Measurements from ENCODE around the gene TMEM161A. TPM values are rescaled to one million over a fixed set of nuclear protein-coding genes. Genes with fewer than 3 reads are reported as not detected.

TMEM161A gene
- total and polyA plus RNA-seq, 9 of the 15 experiments (the other 6 are each of a cell fraction or from before 2014, with no cell fraction given) = 0.63 to 92.3 (median 38.9) TPM

DNA sequence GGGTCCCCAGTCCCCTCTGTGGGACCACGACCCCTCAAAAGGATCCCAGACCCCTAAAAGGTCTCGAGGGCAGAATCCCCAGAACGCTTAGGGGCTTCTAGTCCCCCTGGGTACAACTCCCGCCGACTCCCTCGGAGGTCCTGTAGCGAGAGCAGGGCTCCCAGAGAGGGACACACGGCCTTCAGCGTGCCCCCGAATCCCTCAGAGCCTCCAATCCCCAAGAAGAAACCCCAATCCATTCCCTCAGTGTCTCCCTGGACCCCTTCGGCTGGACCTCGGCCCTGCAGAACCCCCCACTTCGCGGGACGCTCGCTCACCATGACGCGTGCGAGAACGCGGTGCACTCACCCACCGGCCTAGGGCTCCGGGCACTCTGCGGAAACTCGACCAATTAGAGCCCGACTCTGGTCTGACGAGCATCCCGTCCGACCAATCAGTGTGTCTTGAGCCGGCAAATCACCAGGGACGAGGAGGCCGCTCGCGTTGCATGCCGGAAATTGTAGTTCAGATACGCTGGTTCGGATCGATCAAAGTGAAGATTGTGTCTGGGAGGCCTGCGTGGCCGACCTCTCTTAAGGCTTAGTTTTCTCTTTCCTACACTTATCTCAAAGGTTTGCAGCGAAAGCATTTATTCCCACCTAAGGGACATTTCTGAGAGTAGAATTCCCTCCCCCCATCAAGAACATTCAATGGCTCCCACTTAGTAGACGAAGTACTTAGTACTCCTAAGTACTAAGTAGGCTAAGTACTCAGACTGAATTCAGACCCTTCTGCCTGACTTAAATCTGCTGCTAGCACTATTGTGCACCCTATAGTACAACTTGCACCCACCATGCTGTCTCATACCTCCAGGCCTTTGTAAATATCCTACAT, at the start of gene TMEM161A (continued):
- TF ChIP-seq ZBTB1 (CRISPR knock-in tag; IDR thresholded peaks at IDR 0.05; ENCODE audit: borderline replicate concordance, low read depth) (no peak; the same call in 1 of the 2 replicates), ZNF561 (CRISPR knock-in tag; conservative IDR thresholded peaks at IDR 0.05) (no peak), STAG1 (CRISPR knock-in tag; IDR thresholded peaks at IDR 0.05; ENCODE audit: borderline replicate concordance) (no peak), COPS2 (conservative IDR thresholded peaks at IDR 0.05) (no peak), BRD4 (IDR thresholded peaks at IDR 0.05) (peak; percentile 77; the same call in 1 of the 2 replicates), JUND (IDR thresholded peaks at IDR 0.05; ENCODE audit: borderline replicate concordance, low read depth, low read length) (peak; percentile 63), JUND (tag; IDR thresholded peaks at IDR 0.05; ENCODE audit: borderline replicate concordance, low read depth, low read length) (no peak; the same call in 2 of the 3 replicates), SREBF2 (CRISPR knock-in tag; IDR thresholded peaks at IDR 0.05) (no peak), BCL6 (CRISPR knock-in tag; IDR thresholded peaks at IDR 0.05) (no peak), BCOR (IDR thresholded peaks at IDR 0.05) (peak; percentile 99), SLC30A9 (CRISPR knock-in tag; IDR thresholded peaks at IDR 0.05) (no peak), MTA3 (IDR thresholded peaks at IDR 0.05; ENCODE audit: borderline replicate concordance) (peak; percentile 66; the same call in 1 of the 2 replicates), ATF1 (CRISPR knock-in tag; IDR thresholded peaks at IDR 0.05) (0 out of 2 replicates have a peak, but pooled peaks have one; percentile 9), ATF1 (tag; IDR thresholded peaks at IDR 0.05) (peak; percentile 94), FOXK2 (conservative IDR thresholded peaks at IDR 0.05 in 1 of 2, IDR thresholded peaks at IDR 0.05 in 1 of 2; ENCODE audit: low read depth in 2 of 2) (peak in 1 of 2 experiments; percentile 21; a peak in 1 of 4 replicates)
- TF ChIP-seq, protein P1, sequence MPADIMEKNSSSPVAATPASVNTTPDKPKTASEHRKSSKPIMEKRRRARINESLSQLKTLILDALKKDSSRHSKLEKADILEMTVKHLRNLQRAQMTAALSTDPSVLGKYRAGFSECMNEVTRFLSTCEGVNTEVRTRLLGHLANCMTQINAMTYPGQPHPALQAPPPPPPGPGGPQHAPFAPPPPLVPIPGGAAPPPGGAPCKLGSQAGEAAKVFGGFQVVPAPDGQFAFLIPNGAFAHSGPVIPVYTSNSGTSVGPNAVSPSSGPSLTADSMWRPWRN (IDR thresholded peaks at IDR 0.05; ENCODE audit: low read depth) = no peak
- TF ChIP-seq, protein P2, sequence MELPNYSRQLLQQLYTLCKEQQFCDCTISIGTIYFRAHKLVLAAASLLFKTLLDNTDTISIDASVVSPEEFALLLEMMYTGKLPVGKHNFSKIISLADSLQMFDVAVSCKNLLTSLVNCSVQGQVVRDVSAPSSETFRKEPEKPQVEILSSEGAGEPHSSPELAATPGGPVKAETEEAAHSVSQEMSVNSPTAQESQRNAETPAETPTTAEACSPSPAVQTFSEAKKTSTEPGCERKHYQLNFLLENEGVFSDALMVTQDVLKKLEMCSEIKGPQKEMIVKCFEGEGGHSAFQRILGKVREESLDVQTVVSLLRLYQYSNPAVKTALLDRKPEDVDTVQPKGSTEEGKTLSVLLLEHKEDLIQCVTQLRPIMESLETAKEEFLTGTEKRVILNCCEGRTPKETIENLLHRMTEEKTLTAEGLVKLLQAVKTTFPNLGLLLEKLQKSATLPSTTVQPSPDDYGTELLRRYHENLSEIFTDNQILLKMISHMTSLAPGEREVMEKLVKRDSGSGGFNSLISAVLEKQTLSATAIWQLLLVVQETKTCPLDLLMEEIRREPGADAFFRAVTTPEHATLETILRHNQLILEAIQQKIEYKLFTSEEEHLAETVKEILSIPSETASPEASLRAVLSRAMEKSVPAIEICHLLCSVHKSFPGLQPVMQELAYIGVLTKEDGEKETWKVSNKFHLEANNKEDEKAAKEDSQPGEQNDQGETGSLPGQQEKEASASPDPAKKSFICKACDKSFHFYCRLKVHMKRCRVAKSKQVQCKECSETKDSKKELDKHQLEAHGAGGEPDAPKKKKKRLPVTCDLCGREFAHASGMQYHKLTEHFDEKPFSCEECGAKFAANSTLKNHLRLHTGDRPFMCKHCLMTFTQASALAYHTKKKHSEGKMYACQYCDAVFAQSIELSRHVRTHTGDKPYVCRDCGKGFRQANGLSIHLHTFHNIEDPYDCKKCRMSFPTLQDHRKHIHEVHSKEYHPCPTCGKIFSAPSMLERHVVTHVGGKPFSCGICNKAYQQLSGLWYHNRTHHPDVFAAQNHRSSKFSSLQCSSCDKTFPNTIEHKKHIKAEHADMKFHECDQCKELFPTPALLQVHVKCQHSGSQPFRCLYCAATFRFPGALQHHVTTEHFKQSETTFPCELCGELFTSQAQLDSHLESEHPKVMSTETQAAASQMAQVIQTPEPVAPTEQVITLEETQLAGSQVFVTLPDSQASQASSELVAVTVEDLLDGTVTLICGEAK (IDR thresholded peaks at IDR 0.05) = peak; percentile 63
- TF ChIP-seq, protein P2 (CRISPR knock-in tag; IDR thresholded peaks at IDR 0.05) = no peak
